ENCODE data around the gene PPP1R13L.

Gene PPP1R13L

DNA sequence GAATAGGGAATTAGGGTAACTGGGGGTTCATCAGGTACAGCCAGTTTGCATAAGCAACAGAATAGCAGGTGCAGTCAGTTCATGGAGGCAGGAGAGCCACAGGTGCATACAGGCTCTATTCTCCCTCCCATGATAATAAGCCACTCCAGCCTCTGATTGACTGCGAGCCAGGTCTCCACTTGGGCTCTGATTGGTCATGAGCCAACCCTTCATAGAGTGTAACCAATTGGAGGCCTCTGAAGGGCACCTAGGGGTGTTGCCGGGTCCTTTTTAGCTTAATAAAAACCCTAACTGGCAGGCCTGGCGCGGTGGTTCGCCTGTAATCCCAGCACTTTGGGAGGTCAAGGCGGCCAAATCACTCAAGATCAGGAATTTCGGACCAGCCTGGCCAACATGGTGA is 73.5 kb downstream of the PPP1R13L start:
- no peak overlapping the region for H3K4me3 ChIP-seq (ENCODE audit: low read depth, low read length)
- no peaks in the 10 kb centered on the region for H3K4me1 ChIP-seq (ENCODE audit: control insufficient read depth, insufficient read depth, low read length)
- TF ChIP-seq SCRT1 (tag by site-specific recombination; IDR thresholded peaks at IDR 0.05; ENCODE audit: borderline replicate concordance) = 0 out of 2 replicates have a peak, but pooled peaks have one; percentile 35
- TF ChIP-seq SP2 (tag by site-specific recombination; IDR thresholded peaks at IDR 0.05) = 0 out of 2 replicates have a peak, but pooled peaks have one; percentile 5
- TF ChIP-seq, protein P1, sequence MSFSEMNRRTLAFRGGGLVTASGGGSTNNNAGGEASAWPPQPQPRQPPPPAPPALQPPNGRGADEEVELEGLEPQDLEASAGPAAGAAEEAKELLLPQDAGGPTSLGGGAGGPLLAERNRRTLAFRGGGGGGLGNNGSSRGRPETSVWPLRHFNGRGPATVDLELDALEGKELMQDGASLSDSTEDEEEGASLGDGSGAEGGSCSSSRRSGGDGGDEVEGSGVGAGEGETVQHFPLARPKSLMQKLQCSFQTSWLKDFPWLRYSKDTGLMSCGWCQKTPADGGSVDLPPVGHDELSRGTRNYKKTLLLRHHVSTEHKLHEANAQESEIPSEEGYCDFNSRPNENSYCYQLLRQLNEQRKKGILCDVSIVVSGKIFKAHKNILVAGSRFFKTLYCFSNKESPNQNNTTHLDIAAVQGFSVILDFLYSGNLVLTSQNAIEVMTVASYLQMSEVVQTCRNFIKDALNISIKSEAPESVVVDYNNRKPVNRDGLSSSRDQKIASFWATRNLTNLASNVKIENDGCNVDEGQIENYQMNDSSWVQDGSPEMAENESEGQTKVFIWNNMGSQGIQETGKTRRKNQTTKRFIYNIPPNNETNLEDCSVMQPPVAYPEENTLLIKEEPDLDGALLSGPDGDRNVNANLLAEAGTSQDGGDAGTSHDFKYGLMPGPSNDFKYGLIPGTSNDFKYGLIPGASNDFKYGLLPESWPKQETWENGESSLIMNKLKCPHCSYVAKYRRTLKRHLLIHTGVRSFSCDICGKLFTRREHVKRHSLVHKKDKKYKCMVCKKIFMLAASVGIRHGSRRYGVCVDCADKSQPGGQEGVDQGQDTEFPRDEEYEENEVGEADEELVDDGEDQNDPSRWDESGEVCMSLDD (tag by site-specific recombination; IDR thresholded peaks at IDR 0.05) = no peak
- peak; percentile 64 for TF ChIP-seq SCRT2 (tag by site-specific recombination; IDR thresholded peaks at IDR 0.05)
- CTCF ChIA-PET = interaction anchor here (0.5 kb wide), 1 partner anchor 43 kb away, joined by 4 read pairs; no protein-coding TSS in a partner anchor
- no peaks in the 10 kb centered on the region for H3K9me3 ChIP-seq (ENCODE audit: control insufficient read depth, insufficient read depth, low read depth, low read length)
- POLR2A ChIA-PET = no interaction called here
- H3K27ac ChIP-seq (ENCODE audit: extremely low read depth, low read depth, low read length) = no peak overlapping the region
- H3K36me3 ChIP-seq (ENCODE audit: control insufficient read depth in 2 of 2, insufficient read depth in 1 of 2, low read length in 2 of 2) = no peaks in the 10 kb centered on the region

All from HEK293 (cell line).